ENCODE measurements around the gene VIPAS39. TPM values are rescaled to one million over a fixed set of nuclear protein-coding genes. Genes with fewer than 3 reads are reported as not detected.

The VIPAS39 gene
- 1 to 10 TPM; 6.6 to 9.8 (median 9.2) TPM for polyA plus RNA-seq

DNA sequence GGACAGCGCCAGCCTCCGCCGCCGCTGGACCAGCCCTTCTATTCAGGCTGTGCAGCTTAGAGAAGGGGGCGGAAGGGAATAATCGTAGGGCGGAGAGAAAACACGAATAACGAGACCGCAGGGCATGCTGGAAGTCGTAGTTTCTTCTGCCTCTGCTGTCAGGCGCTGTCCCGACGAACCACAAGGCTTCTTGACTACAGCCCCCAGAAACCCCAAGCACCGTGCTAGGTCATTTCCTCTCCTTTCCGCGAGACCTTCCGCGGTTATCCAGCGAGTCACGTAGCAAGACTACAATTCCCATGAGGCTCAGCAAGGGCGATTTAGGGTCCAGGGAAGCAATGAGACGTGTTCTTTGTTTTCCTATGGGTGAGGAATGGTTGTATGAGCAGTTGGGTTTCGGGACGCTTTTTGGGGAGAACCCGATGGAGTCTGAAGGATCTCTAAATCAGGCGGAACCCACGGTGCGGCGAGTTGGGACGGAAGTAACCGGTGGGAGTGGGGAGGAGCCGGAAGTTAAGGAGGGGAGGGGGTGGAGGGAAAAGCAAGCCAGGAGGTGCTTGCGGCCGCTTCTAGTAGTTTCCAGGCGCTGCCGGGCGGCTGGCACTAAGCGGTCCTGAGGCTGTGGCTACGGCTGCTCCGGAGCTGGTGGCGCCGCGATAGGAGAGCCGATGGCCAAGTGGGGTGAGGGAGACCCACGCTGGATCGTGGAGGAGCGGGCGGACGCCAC lies at the start of gene VIPAS39, which contains the start of gene AHSA1:
Gene VIPAS39 (minus strand): TSS at position 80 of the 727 bp plus-strand sequence. CDS start 3,499 bp downstream, outside the sequence.
Gene AHSA1 (plus strand): TSS at position 572 of the 727 bp plus-strand sequence. CDS start 97 bp downstream, at position 669.
- peaks cover 2 to 14% (median 4%) of the 10 kb centered on the region in 3 donors for H3K27me3 Mint-ChIP-seq (ENCODE audit: low read depth in 3 of 3)
- H3K4me1 Mint-ChIP-seq, result peaks cover 44 to 47% of the 10 kb centered on the region in 2 donors
- H3K36me3 Mint-ChIP-seq, result peaks cover 9 to 33% (median 16%) of the 10 kb centered on the region in 3 donors

DNA sequence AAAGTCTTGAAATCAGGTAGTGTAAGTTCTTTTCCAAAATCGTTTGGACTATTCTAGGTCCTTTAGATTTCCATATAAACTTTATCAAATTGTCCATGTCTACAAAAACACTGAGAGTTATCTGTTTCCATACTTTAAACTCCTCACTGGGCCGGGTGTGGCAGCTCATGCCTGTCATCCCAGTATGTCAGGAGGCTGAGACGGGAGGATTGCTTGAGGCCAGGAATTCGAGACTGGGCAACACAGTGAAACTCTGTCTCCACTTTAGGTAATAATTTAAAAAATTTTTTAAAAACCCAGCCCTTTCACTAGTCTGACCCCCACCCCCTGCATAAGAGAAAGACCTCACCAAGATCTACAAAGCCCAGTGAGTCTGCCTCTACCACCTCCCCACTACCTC lies 47.6 kb upstream of the VIPAS39 start:
- DNase-seq, result no peak
- H3K9me3 Mint-ChIP-seq, result peaks cover 0 to 4% (median 0%) of the 10 kb centered on the region in 6 donors
- H3K36me3 Mint-ChIP-seq, result peaks cover 8 to 43% (median 30%) of the 10 kb centered on the region in 3 donors
- H3K4me3 Mint-ChIP-seq, result no peak overlapping the region
- H3K4me1 Mint-ChIP-seq, result peaks cover 0 to 2% of the 10 kb centered on the region in 2 donors
- no peak overlapping the region for H3K27ac Mint-ChIP-seq
- H3K27me3 Mint-ChIP-seq (ENCODE audit: low read depth in 3 of 3), result peaks cover 0 to 4% (median 2%) of the 10 kb centered on the region in 3 donors

More for the DNA sequence above, at the start of gene VIPAS39, which contains the start of gene AHSA1:
- H3K4me3 Mint-ChIP-seq, result peak within 1 kb of the TSS; percentile 99 to 100 (median 100)
- DNase-seq, result peak; percentile 95 to 96 (median 95)
- H3K27ac Mint-ChIP-seq, result peak within 1 kb of the TSS; percentile 92 to 100 (median 99)
- no peaks in the 10 kb centered on the region for H3K9me3 Mint-ChIP-seq

DNA sequence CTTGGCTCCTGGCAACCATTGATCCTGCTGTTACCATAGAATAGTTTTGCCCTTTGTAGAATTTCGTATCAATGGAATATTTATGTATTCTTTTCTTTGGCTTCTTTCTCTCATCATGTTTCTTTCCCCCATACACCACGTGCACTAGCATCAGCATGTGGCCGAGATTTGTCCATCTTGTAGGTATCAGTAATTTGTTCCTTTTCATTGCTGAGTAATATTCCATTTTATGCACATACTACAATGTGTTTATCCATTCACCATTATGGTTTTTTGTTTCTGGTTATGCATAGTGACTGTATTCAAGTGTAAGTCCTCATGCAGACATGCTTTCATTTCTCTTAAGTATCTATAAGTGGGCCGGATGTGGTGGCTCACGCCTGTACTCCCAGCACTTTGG lies 45.7 kb upstream of the VIPAS39 start:
- Mint-ChIP-seq H3K4me1 (peaks cover under 1 to 3% of the 10 kb centered on the region in 2 donors), H3K27me3 (ENCODE audit: low read depth in 3 of 3) (peaks cover 2 to 5% (median 5%) of the 10 kb centered on the region in 3 donors), H3K36me3 (peaks cover 4 to 37% (median 29%) of the 10 kb centered on the region in 3 donors), H3K9me3 (peaks cover 0 to 4% (median 0%) of the 10 kb centered on the region in 6 donors), H3K27ac (no peak overlapping the region), H3K4me3 (no peak overlapping the region)
- no peak for DNase-seq

DNA sequence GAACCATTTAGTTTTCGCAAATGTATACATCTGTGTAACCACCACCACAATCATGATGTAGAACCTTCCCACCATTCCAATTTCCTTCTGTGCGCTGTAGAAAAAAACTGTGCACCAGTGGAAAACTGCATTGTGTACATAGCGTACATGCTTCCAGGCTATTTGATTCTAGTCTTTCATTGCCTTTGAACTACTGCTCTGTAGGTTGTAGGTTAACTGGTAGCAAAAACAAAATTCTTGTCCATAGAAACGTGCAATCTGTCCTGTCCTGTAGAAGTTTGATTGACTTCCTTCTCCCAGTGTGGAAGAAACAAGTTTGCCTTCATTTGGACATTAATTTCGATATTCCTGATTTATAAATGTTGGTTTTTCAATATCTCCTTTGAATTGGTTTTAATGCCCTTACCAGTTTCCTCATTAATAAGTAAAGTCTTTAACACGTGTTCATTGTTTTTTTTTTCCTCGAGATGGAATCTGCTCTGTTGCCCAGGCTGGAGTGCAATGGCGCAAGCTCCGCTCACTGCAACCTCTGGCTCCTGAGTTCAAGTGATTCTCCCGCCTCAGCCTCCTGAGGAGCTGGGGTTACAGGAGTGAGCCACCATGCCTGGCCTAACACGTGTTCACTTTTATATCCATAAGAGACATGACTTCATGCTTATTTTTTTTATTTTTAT lies 44.8 kb upstream of the VIPAS39 start:
- Mint-ChIP-seq H3K4me3 (no peak overlapping the region), H3K27me3 (ENCODE audit: low read depth in 3 of 3) (peaks cover 2 to 6% (median 5%) of the 10 kb centered on the region in 3 donors), H3K4me1 (peaks cover 5 to 7% of the 10 kb centered on the region in 2 donors), H3K36me3 (peaks cover 3 to 31% (median 29%) of the 10 kb centered on the region in 3 donors), H3K9me3 (peaks cover 0 to 4% (median 0%) of the 10 kb centered on the region in 6 donors), H3K27ac (no peak overlapping the region)
- no peak for DNase-seq

DNA sequence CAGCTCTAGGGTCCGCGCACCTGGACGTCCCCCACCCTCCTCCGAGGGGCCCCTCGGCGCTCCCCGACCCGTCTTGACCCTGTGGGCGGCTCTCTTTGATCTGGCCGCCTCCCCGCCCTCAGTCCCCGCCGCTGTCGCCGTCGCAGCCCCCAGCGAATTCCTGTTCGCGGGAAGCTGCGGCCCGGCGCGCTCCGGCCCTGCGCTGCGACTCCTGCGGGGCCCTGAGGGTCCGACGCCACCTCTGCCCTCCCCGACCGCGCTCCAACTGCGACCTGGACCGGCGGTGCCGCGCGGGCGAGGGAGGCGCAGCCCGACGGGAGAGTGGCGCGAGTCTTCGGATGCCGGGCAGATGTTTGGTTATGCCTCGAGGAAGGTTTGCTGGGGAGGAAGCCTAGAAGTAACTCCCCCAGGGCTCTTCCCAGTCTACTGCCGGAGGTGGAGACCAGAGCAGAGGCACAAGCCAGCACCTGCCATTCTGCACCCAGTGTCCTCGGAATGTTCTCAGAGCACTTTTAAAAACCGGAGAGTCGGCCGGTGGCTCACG lies 41.7 kb upstream of the VIPAS39 start:
- H3K4me3 Mint-ChIP-seq, result peak overlapping the region; percentile 66 to 71 (median 67)
- no peak for DNase-seq
- H3K27me3 Mint-ChIP-seq (ENCODE audit: low read depth in 3 of 3), result peaks cover 7 to 11% (median 8%) of the 10 kb centered on the region in 3 donors
- no peak overlapping the region for H3K27ac Mint-ChIP-seq
- H3K9me3 Mint-ChIP-seq, result peaks cover 0 to 4% (median 0%) of the 10 kb centered on the region in 6 donors
- peaks cover 0 to 12% (median 5%) of the 10 kb centered on the region in 3 donors for H3K36me3 Mint-ChIP-seq
- H3K4me1 Mint-ChIP-seq, result peaks cover 5 to 7% of the 10 kb centered on the region in 2 donors

DNA sequence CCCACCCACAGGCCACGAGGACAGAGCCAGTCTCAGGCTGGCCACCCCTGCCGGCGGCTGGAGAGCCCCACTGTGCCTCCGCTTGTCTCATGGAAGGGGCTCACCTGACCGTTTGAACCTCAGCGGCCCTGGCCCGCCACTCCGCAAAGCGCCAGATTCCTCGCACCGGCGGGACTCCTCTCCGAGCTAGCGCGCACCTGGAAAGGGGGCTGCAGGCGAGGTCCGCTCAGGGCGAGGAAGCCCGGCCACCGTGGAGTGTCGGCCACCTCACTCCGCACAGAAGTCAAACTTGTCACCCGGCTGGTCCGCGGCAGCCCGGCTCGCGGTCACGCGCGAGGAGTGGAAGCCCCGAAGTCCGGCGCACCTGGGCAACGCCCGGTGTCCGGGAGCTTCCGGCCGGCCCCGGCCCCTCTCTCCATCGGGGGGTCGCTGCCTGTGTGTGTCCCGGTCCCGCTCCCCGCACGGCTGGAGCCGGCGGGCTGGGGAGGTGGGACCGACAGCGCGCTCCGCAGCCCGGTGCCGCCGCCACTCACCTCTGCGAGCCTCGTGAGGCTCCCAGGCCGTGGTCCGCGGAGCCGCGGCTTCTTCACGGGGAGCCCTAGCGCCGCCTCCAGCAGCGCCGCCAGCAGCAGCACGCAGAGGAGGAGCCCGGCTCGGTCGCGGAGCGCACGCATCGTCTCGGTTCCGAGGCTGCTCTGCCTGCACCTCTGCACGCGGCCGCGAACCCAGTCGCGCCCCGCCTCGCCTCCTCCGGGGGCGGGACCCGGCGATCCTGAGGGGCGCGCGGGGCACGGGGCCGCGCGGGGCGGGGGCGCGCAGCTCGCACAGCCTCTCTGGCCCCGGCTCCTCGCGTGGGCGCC lies 40.9 kb upstream of the VIPAS39 start, which contains the start of gene ISM2:
Gene ISM2 (minus strand): TSS at position 697 of the 860 bp plus-strand sequence. CDS start 23 bp downstream, at position 674.
- Mint-ChIP-seq H3K4me1 (peaks cover 5 to 7% of the 10 kb centered on the region in 2 donors), H3K36me3 (peaks cover 0 to 10% (median 5%) of the 10 kb centered on the region in 3 donors), H3K4me3 (peak within 1 kb of the TSS; percentile 80 to 85 (median 82)), H3K9me3 (peaks cover 0 to 3% (median 0%) of the 10 kb centered on the region in 6 donors), H3K27me3 (ENCODE audit: low read depth in 3 of 3) (peaks cover 7 to 12% (median 11%) of the 10 kb centered on the region in 3 donors), H3K27ac (no peak within 1 kb of the TSS)
- peak; percentile 38 to 52 (median 47) for DNase-seq

DNA sequence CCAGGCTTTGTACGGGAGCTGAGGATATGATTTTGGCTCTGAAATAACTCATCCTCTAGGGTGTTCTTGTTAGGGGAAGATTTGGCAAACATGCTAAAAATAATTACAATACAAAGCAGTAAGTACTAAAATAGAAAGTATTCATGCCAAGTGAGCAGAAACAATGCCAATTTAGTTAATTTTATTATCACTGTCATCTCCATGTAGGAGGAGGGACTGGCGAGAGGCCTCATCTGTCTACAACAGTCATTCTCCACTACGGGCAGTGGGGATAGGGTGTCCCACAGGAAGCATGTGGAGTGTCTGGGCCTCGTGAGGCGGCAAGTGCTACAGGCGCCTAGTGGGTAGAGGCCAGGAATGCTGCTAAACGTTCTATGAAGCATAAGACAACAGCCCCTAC lies 37.9 kb upstream of the VIPAS39 start:
- Mint-ChIP-seq H3K27me3 (ENCODE audit: low read depth in 3 of 3) (peaks cover 7 to 11% (median 10%) of the 10 kb centered on the region in 3 donors), H3K9me3 (no peaks in the 10 kb centered on the region), H3K27ac (no peak overlapping the region), H3K4me3 (no peak overlapping the region), H3K4me1 (peaks cover 5 to 6% of the 10 kb centered on the region in 2 donors), H3K36me3 (no peaks in the 10 kb centered on the region)
- no peak for DNase-seq

DNA sequence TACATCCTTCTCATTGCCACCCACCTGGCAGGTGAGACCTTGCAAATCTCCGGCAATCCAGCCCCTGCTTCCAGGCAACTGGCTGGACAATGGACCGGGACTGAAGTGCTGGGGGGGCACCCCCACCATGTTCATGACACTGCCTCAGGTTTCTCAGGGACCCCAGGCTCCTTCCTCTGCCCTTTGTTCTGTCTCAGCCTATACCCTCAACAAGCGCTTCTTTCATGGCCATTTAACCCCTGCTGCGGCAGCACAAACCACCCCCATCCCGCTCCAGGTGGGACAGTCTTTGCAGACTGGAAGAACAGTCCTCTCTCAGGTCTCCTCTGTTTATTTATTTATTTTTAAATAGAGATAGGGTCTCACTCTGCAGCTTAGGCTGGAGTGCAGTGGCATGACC lies 33.7 kb upstream of the VIPAS39 start:
- DNase-seq, result no peak
- H3K4me1 Mint-ChIP-seq, result no peaks in the 10 kb centered on the region
- no peak overlapping the region for H3K27ac Mint-ChIP-seq
- no peaks in the 10 kb centered on the region for H3K36me3 Mint-ChIP-seq
- H3K9me3 Mint-ChIP-seq, result no peaks in the 10 kb centered on the region
- H3K4me3 Mint-ChIP-seq, result no peak overlapping the region
- H3K27me3 Mint-ChIP-seq (ENCODE audit: low read depth in 3 of 3), result peaks cover 2 to 6% (median 3%) of the 10 kb centered on the region in 3 donors

DNA sequence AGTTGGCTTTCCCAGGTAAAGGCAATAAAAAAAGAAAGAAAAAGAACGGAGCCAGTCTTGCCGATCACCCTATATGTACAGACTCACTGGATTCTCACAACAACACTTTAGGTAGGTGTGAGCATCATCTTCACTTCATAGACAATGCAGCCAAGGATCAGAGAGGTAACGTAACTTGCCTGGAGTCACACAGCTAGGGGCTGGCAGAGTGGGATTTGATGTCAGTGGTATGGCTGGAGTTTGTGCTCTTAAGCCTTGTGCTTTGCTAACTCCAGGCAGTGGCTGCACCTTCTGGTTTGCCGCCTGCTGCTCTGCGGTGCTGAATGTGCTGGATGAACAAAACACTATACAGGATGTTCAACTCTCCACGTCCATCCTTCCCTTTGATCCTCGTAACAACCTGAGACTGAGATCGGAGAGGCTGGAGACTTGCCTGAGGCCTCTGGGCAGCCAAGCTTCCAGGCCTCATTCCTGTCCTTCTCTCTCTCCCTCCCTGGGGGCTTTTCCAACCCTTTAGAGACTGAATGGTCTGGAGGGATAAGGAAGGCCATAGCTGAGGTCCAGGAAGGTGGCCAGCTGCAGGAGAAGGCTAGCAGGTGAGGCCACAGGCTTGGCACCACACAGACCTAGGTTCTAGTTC lies 33.1 kb upstream of the VIPAS39 start:
- no peaks in the 10 kb centered on the region for H3K9me3 Mint-ChIP-seq
- DNase-seq, result no peak
- no peak overlapping the region for H3K4me3 Mint-ChIP-seq
- peaks cover 0 to 4% (median 2%) of the 10 kb centered on the region in 3 donors for H3K27me3 Mint-ChIP-seq (ENCODE audit: low read depth in 3 of 3)
- H3K36me3 Mint-ChIP-seq, result no peaks in the 10 kb centered on the region
- no peak overlapping the region for H3K27ac Mint-ChIP-seq
- H3K4me1 Mint-ChIP-seq, result no peaks in the 10 kb centered on the region

DNA sequence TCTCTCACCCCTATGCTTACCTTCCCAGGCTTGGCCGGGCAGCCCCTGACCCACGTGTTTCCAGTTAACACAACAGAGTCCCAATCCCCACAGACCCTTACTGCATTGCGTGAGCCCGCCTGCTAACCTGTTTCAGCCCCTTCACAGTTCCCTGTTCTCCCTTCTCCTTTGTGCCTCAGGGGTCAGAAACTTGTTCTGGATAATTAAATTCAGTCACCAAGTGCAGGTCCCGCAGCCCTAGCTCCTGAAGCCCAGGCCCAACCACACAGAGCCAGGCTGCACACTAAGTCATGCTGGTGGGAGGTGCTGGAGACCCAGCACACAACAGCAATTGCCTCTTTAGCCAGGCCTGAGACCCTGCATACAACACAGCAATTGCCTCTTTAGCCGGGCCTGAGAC lies 31.6 kb upstream of the VIPAS39 start:
- no peaks in the 10 kb centered on the region for H3K4me1 Mint-ChIP-seq
- H3K27me3 Mint-ChIP-seq (ENCODE audit: low read depth in 3 of 3), result peaks cover 0 to 4% (median 0%) of the 10 kb centered on the region in 3 donors
- H3K36me3 Mint-ChIP-seq, result no peaks in the 10 kb centered on the region
- H3K27ac Mint-ChIP-seq, result peak overlapping the region in 1 of 6 donors; percentile 43
- DNase-seq, result no peak
- H3K4me3 Mint-ChIP-seq, result no peak overlapping the region
- no peaks in the 10 kb centered on the region for H3K9me3 Mint-ChIP-seq

DNA sequence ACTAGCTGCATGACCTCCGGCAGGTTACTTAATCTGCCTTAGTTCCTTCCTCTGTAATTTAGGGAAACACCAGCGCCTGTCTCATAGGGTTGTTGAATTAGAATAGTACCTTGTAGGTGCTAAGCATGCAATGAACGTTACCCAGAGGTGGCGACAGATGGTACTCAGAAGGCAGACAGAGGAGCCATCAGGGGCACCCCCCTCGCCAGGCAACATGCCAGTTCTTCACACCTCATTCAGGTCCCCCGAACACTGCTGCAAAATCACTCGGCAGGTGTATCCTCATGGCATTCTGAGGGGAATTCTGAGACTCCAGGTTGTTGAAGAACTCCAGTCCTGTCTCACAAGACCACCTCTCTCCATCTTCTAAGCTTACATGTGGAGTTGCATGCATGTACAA lies 31.2 kb upstream of the VIPAS39 start:
- H3K27me3 Mint-ChIP-seq (ENCODE audit: low read depth in 3 of 3), result peaks cover 0 to 2% (median under 1%) of the 10 kb centered on the region in 3 donors
- DNase-seq, result no peak
- no peaks in the 10 kb centered on the region for H3K36me3 Mint-ChIP-seq
- H3K27ac Mint-ChIP-seq, result no peak overlapping the region
- H3K4me1 Mint-ChIP-seq, result no peaks in the 10 kb centered on the region
- no peak overlapping the region for H3K4me3 Mint-ChIP-seq
- H3K9me3 Mint-ChIP-seq, result no peaks in the 10 kb centered on the region

DNA sequence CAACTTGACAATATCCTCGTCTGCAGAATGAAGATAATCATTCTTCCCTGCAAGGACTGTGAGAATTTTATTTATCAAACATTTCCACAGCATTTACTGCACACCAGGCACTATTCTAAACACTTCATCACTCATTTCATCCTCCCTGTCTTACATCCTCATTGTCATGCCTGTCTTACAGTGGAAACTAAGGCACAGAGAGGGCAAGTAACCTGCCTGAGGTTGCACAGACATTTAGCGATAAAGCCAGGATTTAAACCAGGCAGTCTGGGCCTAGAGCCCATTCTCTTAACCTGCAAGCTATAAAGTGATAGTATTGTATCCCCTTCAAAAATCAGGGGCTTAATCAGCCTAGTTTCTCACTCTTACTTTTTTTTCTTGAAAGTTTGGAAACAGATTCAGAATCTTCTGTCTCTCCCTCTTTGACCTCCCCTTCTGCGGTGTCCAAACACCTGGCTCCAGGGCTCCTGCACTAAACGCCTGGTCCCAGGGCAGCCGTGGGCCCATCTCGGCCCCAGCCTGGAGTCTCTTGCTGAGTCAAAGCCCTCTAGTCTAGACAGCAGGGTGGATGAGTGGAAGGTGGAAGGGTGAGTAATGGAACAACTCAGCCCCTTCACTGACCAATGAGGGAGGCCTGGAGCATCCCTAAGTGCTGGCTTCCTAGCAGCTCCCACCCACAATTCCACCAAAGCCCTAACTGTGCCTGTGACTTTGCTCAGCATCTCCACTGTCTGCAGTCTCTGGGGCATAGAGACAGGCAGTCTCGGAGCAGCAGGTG lies 28.7 kb upstream of the VIPAS39 start:
- no peak overlapping the region for H3K4me3 Mint-ChIP-seq
- peaks cover 0 to 2% (median 0%) of the 10 kb centered on the region in 3 donors for H3K27me3 Mint-ChIP-seq (ENCODE audit: low read depth in 3 of 3)
- H3K9me3 Mint-ChIP-seq, result no peaks in the 10 kb centered on the region
- no peaks in the 10 kb centered on the region for H3K4me1 Mint-ChIP-seq
- H3K27ac Mint-ChIP-seq, result no peak overlapping the region
- no peak for DNase-seq
- H3K36me3 Mint-ChIP-seq, result no peaks in the 10 kb centered on the region
